Skeletal muscle tissue (tissue), 4 donors: ENCODE results near the gene CMYA5. TPM values are rescaled to one million over a fixed set of nuclear protein-coding genes. Genes with fewer than 3 reads are reported as not detected.

Experiments used
- H3K27ac ChIP-seq: one replicate; pipeline ENCODE4 v1.7.0; 2013; ENCODE audit warnings: mild to moderate bottlenecking, low read depth, low read length, inconsistent platforms
- H3K27me3 ChIP-seq, 3 donors: one replicate each; pipeline ENCODE4 v1.7.0; 2013; ENCODE audit warnings: low read length in 3 of 3; ENCODE audit not compliant: control insufficient read depth in 3 of 3, insufficient read depth in 3 of 3
- H3K36me3 ChIP-seq, 3 donors: one replicate each; pipeline ENCODE4 v1.7.0; 2013; ENCODE audit warnings: low read length in 3 of 3; ENCODE audit not compliant: control insufficient read depth in 3 of 3, insufficient read depth in 3 of 3
- H3K4me1 ChIP-seq, 3 donors: one replicate each; pipeline ENCODE4 v1.7.0; 2013; ENCODE audit warnings: low read length in 3 of 3, mild to moderate bottlenecking in 3 of 3; ENCODE audit not compliant: control insufficient read depth in 3 of 3, insufficient read depth in 3 of 3
- H3K4me3 ChIP-seq, 3 donors: one replicate each; pipeline ENCODE4 v1.7.0; 2013; ENCODE audit warnings: low read length in 3 of 3
- H3K9ac ChIP-seq, 3 donors: one replicate each; pipeline ENCODE4 v1.7.0; 2013; ENCODE audit warnings: low read length in 3 of 3, mild to moderate bottlenecking in 3 of 3, moderate library complexity in 2 of 3, low read depth in 1 of 3
- H3K9me3 ChIP-seq, 3 donors: one replicate each; pipeline ENCODE4 v1.7.0; 2013; ENCODE audit warnings: low read length in 3 of 3; ENCODE audit not compliant: control insufficient read depth in 3 of 3
- total RNA-seq: library from RNA; depleted of rRNA; stranded (reverse); fragments of >200 nt; gene quantifications from one replicate; pipeline ENCODE4 v1.2.3, GENCODE V29; 2014
- donor health status: Osteomylitis.

Gene CMYA5
- total RNA-seq, 1 donor from 2014 or later = 93.9 TPM

GRCh38 chr5:79785983-79786382, 96.3 kb downstream of the CMYA5 start:
- Histone ChIP-seq H3K27me3 (no peaks in the 10 kb centered on the region), H3K36me3 (peaks cover 18 to 28% (median 23%) of the 10 kb centered on the region in 3 donors), H3K9me3 (no peaks in the 10 kb centered on the region), H3K4me3 (no peak overlapping the region), H3K27ac (peak overlapping the region; percentile 67), H3K4me1 (peaks cover 26 to 27% (median 27%) of the 10 kb centered on the region in 3 donors), H3K9ac (peak overlapping the region in 1 of 3 donors; percentile 47)

- Histone ChIP-seq H3K36me3 (peaks cover 21 to 36% (median 34%) of the 10 kb centered on the region in 3 donors), H3K9me3 (no peaks in the 10 kb centered on the region), H3K4me1 (peaks cover 38 to 40% (median 39%) of the 10 kb centered on the region in 3 donors)
Observed at GRCh38 chr5:79787448-79787847, 97.8 kb downstream of the CMYA5 start.

DNA sequence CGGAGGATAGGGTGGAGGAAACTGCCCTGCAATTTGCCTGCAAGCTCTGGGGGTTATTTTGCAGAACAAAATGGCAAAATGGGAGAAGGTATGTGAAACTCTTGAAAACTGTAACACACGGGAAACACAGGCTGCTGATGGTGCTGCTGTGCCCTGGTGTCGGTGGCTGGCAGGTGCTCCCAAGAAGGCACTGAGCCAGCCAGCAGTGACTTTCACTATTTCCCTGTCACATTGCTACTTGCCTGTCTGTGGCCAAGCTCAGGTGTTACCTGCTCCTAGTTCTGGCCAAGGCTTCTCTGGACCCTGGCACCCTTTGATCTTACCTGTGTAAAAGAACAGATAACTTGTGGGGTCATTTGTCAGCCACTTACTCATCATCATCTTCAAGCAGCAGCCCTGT, 102.2 kb downstream of the CMYA5 start:
- Histone ChIP-seq H3K9ac (peak overlapping the region in 2 of 3 donors; percentile 30 to 41), H3K27ac (peak overlapping the region; percentile 79), H3K4me1 (peaks cover 40 to 58% (median 53%) of the 10 kb centered on the region in 3 donors), H3K4me3 (no peak overlapping the region), H3K9me3 (no peaks in the 10 kb centered on the region), H3K36me3 (peaks cover 44 to 63% (median 57%) of the 10 kb centered on the region in 3 donors), H3K27me3 (no peaks in the 10 kb centered on the region)

More at GRCh38 chr5:79787448-79787847, 97.8 kb downstream of the CMYA5 start:
- Histone ChIP-seq H3K27me3 (no peaks in the 10 kb centered on the region), H3K9ac (peak overlapping the region in 1 of 3 donors; percentile 43), H3K27ac (peak overlapping the region; percentile 67), H3K4me3 (no peak overlapping the region)

GRCh38 chr5:79792463-79792862, 102.8 kb downstream of the CMYA5 start:
- H3K27ac ChIP-seq = peak overlapping the region; percentile 79
- peaks cover 34 to 54% (median 50%) of the 10 kb centered on the region in 3 donors for H3K4me1 ChIP-seq
- peaks cover 45 to 63% (median 54%) of the 10 kb centered on the region in 3 donors for H3K36me3 ChIP-seq

DNA sequence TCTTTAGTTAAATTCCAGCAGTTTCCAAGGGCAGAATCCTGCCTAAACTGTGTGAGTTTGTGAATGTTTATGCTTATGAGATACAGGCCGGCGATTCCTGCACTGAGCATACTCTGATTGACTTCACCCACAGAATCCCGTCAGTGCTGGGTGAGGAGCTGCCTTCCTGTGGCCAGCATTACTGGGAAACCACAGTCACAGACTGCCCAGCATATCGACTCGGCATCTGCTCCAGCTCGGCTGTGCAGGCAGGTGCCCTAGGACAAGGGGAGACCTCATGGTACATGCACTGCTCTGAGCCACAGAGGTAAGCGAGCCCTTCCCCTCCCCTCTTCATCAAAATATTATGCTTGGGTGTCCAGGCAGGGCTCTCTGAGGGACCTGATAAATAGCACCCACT, 103.7 kb downstream of the CMYA5 start:
- H3K9ac ChIP-seq = no peak overlapping the region
- peaks cover 28 to 57% (median 55%) of the 10 kb centered on the region in 3 donors for H3K4me1 ChIP-seq
- H3K27ac ChIP-seq = peak overlapping the region; percentile 12
- no peak overlapping the region for H3K4me3 ChIP-seq
- no peaks in the 10 kb centered on the region for H3K27me3 ChIP-seq
- no peaks in the 10 kb centered on the region for H3K9me3 ChIP-seq
- H3K36me3 ChIP-seq = peaks cover 54 to 70% (median 62%) of the 10 kb centered on the region in 3 donors

More at GRCh38 chr5:79792463-79792862, 102.8 kb downstream of the CMYA5 start:
- Histone ChIP-seq H3K9me3 (no peaks in the 10 kb centered on the region), H3K27me3 (no peaks in the 10 kb centered on the region), H3K4me3 (no peak overlapping the region), H3K9ac (no peak overlapping the region)

GRCh38 chr5:79793722-79794121, 104.1 kb downstream of the CMYA5 start:
- peak overlapping the region; percentile 12 for H3K27ac ChIP-seq
- no peaks in the 10 kb centered on the region for H3K27me3 ChIP-seq
- H3K4me3 ChIP-seq = no peak overlapping the region
- H3K36me3 ChIP-seq = peaks cover 57 to 69% (median 64%) of the 10 kb centered on the region in 3 donors
- no peaks in the 10 kb centered on the region for H3K9me3 ChIP-seq
- no peak overlapping the region for H3K9ac ChIP-seq
- H3K4me1 ChIP-seq = peaks cover 27 to 60% (median 59%) of the 10 kb centered on the region in 3 donors

GRCh38 chr5:79794347-79794746, 104.7 kb downstream of the CMYA5 start:
- Histone ChIP-seq H3K4me1 (peaks cover 27 to 62% (median 58%) of the 10 kb centered on the region in 3 donors), H3K9me3 (no peaks in the 10 kb centered on the region), H3K4me3 (no peak overlapping the region), H3K36me3 (peaks cover 53 to 66% (median 63%) of the 10 kb centered on the region in 3 donors), H3K27ac (peak overlapping the region; percentile 12), H3K27me3 (no peaks in the 10 kb centered on the region), H3K9ac (no peak overlapping the region)

- H3K4me1 ChIP-seq = peaks cover 24 to 64% (median 62%) of the 10 kb centered on the region in 3 donors
- no peaks in the 10 kb centered on the region for H3K27me3 ChIP-seq
- no peak overlapping the region for H3K4me3 ChIP-seq
- H3K9me3 ChIP-seq = no peaks in the 10 kb centered on the region
- H3K27ac ChIP-seq = peak overlapping the region; percentile 25
- H3K9ac ChIP-seq = no peak overlapping the region
- H3K36me3 ChIP-seq = peaks cover 53 to 63% (median 53%) of the 10 kb centered on the region in 3 donors
Observed at GRCh38 chr5:79795764-79796398, 106.2 kb downstream of the CMYA5 start.

GRCh38 chr5:79798893-79799590, 109.4 kb downstream of the CMYA5 start:
- peak overlapping the region; percentile 48 for H3K27ac ChIP-seq
- H3K9me3 ChIP-seq = no peaks in the 10 kb centered on the region
- H3K4me1 ChIP-seq = peaks cover 34 to 63% (median 59%) of the 10 kb centered on the region in 3 donors
- H3K36me3 ChIP-seq = peaks cover 46 to 60% (median 53%) of the 10 kb centered on the region in 3 donors
- H3K9ac ChIP-seq = no peak overlapping the region
- H3K4me3 ChIP-seq = no peak overlapping the region
- no peaks in the 10 kb centered on the region for H3K27me3 ChIP-seq
